Choroid plexus epithelial cell (primary cell): ENCODE data around the gene SEPTIN5.

Experiments
- DNase-seq: peaks from one replicate; pipeline ENCODE4 v3.0.0-alpha.2; 2010; ENCODE audit warnings: low read depth
- H3K4me3 ChIP-seq: 2 replicates; pipeline ENCODE4 v1.5.1; 2011; ENCODE audit warnings: low read depth, mild to moderate bottlenecking, control low read depth, low read length, moderate library complexity
- CTCF ChIP-seq: conservative IDR thresholded peaks from 2 replicates; pipeline ENCODE4 v1.5.1; 2011; ENCODE audit warnings: low read depth, mild to moderate bottlenecking, control low read depth, inconsistent platforms, low read length, moderate library complexity

SEPTIN5 gene

GRCh38 chr22:19708321-19709011 is 5.8 kb upstream of the SEPTIN5 start:
- no peak for DNase-seq

DNA sequence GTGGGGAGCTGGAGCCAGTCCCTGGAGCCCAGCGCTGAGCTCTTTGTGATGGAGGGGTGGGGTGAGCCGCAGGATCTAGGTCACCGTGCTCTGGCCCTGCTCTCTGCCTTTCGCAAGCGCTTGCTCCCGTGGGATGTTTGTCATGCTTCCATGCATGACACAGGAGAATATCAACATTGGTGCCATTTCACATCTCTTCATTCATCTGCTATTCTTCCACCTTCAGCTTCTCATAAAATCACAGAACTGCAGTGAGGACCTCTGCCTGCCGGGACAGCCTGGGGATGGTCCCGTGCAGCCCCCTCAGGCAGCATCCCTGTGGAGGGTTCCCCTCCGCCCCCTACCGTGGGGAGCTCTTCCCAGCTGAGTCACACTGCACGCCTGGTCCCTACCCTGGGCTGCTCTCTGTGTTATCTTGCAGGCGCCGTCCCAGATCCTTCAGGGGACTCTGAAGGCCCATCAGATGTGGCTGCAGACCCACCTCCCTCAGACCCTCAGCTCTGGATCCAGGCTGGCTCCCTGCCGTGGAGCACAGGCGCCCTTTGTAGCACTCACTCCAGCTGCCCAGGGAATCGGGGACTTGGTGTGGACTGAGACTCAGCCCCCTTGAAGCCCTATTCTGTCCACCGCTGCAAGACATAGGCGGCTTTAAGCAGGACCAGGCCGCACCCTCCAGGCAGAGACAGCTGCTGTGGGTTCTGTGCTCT is 5.1 kb upstream of the SEPTIN5 start:
- H3K4me3 ChIP-seq: no peak overlapping the region
- no peak for DNase-seq
- no peak for TF ChIP-seq CTCF

More at GRCh38 chr22:19708321-19709011, 5.8 kb upstream of the SEPTIN5 start:
- no peak overlapping the region for H3K4me3 ChIP-seq
- no peak for TF ChIP-seq CTCF

GRCh38 chr22:19710020-19710768 is 4.1 kb upstream of the SEPTIN5 start:
- no peak for TF ChIP-seq CTCF
- no peak overlapping the region for H3K4me3 ChIP-seq
- no peak for DNase-seq

- DNase-seq: no peak
- no peak for TF ChIP-seq CTCF
Measured at GRCh38 chr22:19710769-19711106, 3.6 kb upstream of the SEPTIN5 start.

GRCh38 chr22:19713245-19713644 is 1.1 kb upstream of the SEPTIN5 start:
- no peak for DNase-seq
- no peak overlapping the region for H3K4me3 ChIP-seq
- TF ChIP-seq CTCF: no peak

More at GRCh38 chr22:19710769-19711106, 3.6 kb upstream of the SEPTIN5 start:
- H3K4me3 ChIP-seq: no peak overlapping the region

- no peak for TF ChIP-seq CTCF
- H3K4me3 ChIP-seq: peak overlapping the region; percentile 63
Measured at GRCh38 chr22:19713650-19714311, 522 bp upstream of the SEPTIN5 start.

More at GRCh38 chr22:19713650-19714311, 522 bp upstream of the SEPTIN5 start:
- no peak for DNase-seq
